ENCODE results near the gene KIF5A.
A peak's percentile ranks its signal among the peaks of the same experiment; 100 is the strongest.

Gene KIF5A

DNA sequence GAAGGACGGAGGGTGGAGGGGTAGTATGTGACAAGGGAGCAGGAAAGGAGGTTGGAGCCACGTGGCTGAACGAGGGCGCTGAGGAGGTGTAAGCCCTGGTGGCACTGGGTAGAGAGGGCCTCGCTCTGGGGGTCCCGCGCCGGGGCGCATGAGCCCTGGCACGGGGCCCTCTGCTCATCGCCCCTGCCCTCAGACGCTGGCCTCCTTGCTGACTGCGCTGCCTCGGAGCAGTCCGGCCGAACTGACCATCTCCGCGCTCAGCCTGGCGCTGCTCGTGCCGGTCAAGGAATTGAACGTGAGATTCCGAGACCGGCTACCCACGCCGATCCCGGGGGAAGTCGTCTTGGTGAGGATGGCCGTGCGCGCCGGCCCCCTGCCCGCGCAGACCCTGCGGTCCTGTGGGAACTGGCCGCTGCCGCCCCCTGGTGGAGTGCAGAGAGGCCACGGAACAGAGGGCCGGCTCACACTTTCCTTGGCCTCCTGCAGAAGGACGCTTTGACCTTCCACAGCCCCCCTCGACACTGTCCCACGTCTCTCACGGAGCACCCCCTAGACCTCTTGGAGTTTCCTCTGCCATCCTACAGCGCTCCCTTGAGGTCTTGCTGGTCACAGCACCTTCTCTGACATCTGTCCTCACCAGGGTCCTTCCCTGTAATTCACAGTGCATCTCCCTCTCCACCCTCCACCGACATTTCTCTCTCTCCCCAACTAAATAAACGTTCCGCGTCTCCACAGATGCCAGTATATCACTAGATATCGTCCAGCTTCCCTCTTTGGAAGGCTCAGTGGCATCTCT, 71.9 kb downstream of the KIF5A start:
- DNase-seq: peak; percentile 37

DNA sequence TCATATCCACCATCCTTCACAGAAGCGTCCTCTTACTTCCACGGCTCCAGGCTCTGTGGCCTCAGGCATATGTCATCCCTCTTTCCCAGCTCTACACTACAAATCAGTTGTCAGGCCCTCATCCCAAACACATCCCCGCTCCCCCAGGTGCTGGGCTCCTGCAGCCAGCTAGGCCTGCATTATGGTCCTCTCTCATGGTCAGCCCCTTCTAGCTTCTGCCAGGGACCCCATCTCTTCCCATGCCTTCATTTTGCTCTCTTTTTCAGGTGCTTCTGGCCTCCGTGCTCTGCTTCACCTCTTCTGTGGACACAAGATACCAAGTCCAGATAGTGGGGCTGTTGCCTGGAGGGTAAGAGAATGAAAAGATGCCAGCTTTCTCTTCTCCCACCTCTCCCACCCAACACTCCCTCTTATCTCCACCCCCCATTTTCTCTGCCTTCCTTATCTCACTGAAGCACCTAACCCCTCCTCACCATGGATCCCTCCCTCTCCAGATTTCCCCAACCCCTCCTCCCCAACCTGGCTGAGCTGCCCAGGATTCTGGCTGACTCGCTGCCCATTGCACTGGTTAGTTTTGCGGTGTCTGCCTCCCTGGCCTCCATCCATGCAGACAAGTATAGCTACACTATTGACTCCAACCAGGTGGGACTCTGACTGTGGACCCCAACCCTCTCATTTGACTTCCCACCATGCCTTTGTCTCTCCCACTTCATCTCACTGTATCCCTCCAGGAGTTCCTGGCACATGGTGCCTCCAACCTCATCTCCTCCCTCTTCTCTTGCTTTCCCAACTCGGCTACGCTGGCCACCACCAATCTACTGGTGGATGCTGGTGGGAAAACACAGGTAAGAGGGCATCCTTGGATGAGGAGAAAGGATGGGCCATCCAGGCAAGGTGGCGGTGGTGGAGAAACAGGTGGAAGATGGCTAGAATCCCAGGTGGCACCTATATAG, 72.7 kb downstream of the KIF5A start:
- no peak for DNase-seq

DNA sequence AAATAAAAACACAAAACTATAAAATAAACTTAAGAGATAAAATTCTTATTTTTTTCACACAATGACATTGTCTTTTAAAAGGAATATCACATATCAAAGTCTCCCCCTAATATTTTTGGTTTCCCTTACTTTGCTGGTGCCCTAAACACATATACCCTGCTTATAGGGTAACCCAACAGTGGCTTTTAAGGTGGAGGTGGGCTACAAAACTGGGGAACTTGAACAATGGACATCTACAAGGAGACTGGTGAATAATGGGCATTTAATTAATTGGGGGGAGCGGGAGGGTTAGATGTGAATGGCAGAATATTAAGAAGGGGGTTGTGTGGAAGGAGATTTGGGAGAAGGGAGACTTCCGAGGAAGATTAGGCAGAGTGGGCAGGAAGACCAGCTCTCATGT, 73.5 kb downstream of the KIF5A start:
- DNase-seq: no peak

- DNase-seq: no peak
Measured at GRCh38 chr12:57623811-57624390, 74.1 kb downstream of the KIF5A start.

- DNase-seq: no peak
Measured at GRCh38 chr12:57624441-57625220, 74.8 kb downstream of the KIF5A start.

- no peak for DNase-seq
Measured at GRCh38 chr12:57625261-57626032, 75.6 kb downstream of the KIF5A start.

DNA sequence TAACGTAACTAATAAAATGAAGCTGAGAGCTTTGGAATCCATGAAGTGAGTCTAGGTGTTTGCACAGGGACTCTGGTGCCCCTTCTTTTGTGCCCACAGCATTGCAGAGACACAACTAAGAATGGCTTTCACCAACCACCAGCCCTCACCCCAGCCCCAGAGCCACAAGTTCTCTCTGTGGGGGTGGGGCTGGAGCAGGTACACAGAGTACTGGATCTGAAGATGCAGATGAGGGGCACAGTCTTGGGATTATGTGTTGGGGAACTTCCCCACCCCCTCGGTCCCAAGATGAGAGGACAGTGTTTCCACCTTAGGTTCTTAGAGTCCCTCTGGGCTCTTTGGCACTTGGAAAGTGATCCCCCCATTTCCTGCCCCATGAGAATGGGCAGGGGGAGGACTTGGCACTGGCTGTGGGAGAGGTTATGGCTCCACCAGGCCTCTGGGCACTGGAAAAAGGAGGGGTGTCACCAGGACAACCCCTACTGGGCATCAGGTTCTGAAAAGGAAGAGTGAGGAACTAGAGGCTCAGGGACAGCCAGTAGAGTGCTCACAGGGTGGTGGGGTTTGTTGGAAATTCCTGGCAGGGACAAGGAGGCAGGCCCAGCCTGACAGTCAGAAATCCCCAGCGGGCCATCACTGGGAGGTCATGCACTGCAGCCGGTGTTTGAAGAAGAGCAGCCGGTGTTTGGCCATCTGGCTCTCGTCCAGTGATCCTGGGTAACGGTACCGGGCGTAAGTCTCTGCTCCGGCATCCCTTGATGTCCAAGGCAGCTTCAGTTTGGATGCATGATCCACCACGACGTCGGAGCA, 76.5 kb downstream of the KIF5A start:
- no peak for DNase-seq

- no peak for DNase-seq
Measured at GRCh38 chr12:57626921-57627445, 77.1 kb downstream of the KIF5A start.

GRCh38 chr12:57627501-57628279, 77.8 kb downstream of the KIF5A start:
- no peak for DNase-seq

GRCh38 chr12:57628280-57629191, 78.7 kb downstream of the KIF5A start:
- DNase-seq: no peak

DNA sequence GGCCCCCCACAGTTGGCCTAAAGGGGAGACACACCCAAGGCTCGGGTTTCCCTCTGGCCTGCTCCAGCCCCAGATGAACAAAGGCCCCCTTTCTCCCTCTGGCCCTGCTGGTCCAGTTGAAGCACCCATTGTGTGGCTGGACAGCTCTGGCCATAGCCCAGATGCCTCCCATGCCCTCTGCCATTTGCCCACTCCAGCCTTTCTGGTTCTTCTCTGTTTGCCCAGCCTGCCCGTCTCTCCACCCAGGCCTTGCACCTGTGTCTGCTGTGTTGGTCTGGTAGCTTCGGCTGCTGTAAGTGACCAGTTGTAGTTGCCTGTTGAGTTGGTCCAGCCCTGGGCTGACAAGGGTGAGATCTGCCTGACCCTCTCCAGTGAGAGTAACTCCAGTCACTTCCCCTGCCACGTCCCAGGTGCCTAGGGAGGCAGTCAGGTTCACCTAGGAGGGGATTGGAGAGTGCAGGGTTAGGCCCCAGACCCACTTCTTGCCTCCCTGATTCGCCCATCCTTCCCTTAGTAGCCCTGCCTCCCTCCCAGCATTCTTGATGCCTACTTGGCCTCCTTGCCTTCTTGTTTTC, 80.1 kb downstream of the KIF5A start:
- DNase-seq: no peak

- no peak for DNase-seq
Measured at GRCh38 chr12:57630891-57631433, 81.1 kb downstream of the KIF5A start.

DNA sequence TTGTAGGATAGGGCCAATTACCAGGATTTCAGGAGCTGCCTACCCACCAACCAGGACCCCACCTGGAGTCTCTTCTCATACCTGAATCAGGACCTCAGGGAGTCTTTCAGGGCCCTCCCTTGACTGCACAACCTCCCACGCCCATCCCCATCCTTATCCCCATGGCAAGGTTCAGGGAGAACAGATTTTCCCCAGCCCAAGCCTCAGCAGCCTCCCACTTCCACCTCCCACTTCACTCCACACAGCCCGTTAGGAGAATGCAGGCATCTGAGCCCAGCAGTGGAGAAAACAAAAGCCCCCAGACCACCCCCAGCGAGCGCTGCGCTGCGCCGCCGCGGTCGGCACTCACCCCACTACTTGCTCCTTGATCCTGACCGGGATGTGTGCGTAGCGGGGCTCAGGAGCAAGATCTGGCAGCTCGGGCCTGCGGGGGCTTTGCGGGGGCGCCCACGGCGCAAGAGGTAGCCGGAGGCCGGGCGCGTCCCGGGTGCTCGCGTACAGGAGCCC, 81.8 kb downstream of the KIF5A start:
- DNase-seq: no peak

DNA sequence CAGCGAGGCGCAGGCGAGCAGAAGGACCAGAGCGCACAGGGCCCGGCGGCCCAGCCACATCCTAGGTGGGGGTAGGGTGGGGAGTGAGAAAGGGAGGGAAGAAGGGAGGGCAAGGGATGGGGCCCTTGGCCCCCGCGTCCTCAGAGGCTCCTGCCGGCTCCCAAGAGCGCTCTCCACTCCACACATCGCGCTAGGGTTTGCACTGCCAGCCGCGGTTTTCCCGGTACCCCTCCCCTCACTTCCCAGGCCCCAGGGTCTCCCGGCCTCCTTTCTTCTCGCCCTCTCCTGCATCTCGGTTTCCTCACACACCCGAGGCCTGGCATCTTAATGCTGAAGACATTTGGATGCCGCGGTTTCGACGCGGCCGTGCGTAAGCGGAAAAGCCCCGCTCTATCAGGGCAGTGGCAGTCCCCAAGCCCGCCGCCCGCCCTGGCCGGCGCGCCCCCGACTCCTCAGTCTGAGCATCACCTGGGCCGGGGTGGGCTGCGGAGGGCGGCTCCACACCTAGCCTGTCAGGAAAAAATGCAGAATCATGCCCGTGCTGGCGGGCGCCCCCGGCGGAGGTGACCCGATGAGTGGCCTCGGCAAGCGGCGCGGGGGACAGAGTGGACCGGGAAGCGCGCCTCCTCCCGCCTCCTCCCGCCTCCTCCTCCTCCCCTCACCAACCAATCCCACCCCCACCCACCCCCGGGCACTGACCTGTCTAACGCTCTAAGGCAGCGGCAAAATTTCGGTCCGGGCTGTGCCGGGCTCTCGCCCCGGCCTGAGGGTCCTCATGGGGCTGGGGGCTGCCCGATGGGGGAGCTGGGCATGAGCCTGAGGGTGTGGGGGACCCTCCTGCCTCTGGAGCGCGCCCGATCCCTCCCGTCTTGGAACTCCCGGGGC, 82.5 kb downstream of the KIF5A start:
- peak; percentile 10 for DNase-seq

- peak; percentile 79 for DNase-seq
Measured at GRCh38 chr12:57632958-57633840, 83.4 kb downstream of the KIF5A start, which contains the start of gene B4GALNT1. Gene B4GALNT1 (minus strand): TSS chr12:57633201. CDS start chr12:57632132, 1,069 bp downstream.

All from NCI-H2171 (cell line).